Measurements from ENCODE around the gene ABI1.

DNA sequence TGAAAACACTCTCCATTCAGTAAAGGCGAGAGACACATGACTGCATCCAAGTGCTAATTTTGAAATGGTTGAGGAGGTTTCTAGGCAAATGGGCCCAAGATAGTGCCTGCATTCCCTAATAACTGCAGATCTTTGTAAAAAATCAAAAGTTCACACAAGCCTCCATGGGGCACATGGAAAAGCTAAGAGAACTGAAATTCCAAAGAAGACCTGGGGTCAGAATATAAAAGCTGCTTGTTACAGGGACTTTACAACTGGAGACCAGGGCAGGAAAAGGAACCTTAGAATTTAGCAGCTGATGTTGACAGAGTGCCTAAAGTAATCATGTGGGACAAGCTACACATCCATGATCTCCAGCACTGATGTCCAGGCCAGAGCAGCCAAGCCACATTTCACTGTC lies 10.0 kb upstream of the ABI1 start:
- TF ChIP-seq, protein P1, sequence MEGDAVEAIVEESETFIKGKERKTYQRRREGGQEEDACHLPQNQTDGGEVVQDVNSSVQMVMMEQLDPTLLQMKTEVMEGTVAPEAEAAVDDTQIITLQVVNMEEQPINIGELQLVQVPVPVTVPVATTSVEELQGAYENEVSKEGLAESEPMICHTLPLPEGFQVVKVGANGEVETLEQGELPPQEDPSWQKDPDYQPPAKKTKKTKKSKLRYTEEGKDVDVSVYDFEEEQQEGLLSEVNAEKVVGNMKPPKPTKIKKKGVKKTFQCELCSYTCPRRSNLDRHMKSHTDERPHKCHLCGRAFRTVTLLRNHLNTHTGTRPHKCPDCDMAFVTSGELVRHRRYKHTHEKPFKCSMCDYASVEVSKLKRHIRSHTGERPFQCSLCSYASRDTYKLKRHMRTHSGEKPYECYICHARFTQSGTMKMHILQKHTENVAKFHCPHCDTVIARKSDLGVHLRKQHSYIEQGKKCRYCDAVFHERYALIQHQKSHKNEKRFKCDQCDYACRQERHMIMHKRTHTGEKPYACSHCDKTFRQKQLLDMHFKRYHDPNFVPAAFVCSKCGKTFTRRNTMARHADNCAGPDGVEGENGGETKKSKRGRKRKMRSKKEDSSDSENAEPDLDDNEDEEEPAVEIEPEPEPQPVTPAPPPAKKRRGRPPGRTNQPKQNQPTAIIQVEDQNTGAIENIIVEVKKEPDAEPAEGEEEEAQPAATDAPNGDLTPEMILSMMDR (IDR thresholded peaks at IDR 0.05; ENCODE audit: low read length), result no peak
- TF ChIP-seq EZH2phosphoT487 (IDR thresholded peaks at IDR 0.05; ENCODE audit: low read length) (no peak), EZH2 (optimal IDR thresholded peaks at IDR 0.05; ENCODE audit: low read depth, low read length) (no peak)
